Gastrocnemius medialis (tissue), 4 donors: ENCODE results near the gene GLYR1. TPM values are rescaled to one million over a fixed set of nuclear protein-coding genes. Genes with fewer than 3 reads are reported as not detected.

Source experiments
- ATAC-seq, 2 donors: fragments of 150-250 bp; one replicate each; pipeline ENCODE4 v1.9.1; 2016
- DNase-seq, 2 donors: peaks; one replicate each; pipeline ENCODE4 v3.0.0-alpha.2; 2019
- H3K27ac ChIP-seq, 4 donors: fragments of 200-600 bp; sonication (generic); 1 replicate in 1 of 4; 2 replicates in 3 of 4; pipeline ENCODE4 v1.5.1; 2016 to 2018; ENCODE audit warnings: mild to moderate bottlenecking in 2 of 4, moderate library complexity in 1 of 4
- H3K27me3 ChIP-seq, 3 donors: fragments of 200-600 bp; sonication (generic) in 2 of 3; 1 replicate in 1 of 3; 2 replicates in 2 of 3; pipeline versions ENCODE4 v1.5.1 to v1.6.0; 2016 to 2019; ENCODE audit warnings: mild to moderate bottlenecking in 1 of 3, moderate library complexity in 1 of 3
- H3K36me3 ChIP-seq, 2 donors: fragments of 200-600 bp; sonication (generic) in 1 of 2; one replicate each; pipeline ENCODE4 v1.5.1; 2017 to 2018
- H3K4me1 ChIP-seq, 2 donors: fragments of 200-600 bp; sonication (generic) in 1 of 2; one replicate each; pipeline ENCODE4 v1.5.1; 2016 to 2017; ENCODE audit warnings: mild to moderate bottlenecking in 2 of 2
- H3K4me3 ChIP-seq, 4 donors: fragments of 200-600 bp; sonication (generic) in 3 of 4; 1 replicate in 1 of 4; 2 replicates in 3 of 4; pipeline ENCODE4 v1.5.1; 2016 to 2019; ENCODE audit warnings: mild to moderate bottlenecking in 2 of 4
- H3K9me3 ChIP-seq, 3 donors: fragments of 200-600 bp; sonication (generic) in 2 of 3; 1 replicate in 1 of 3; 2 replicates in 2 of 3; pipeline ENCODE4 v1.5.1; 2016 to 2019
- POLR2A ChIP-seq, 2 donors: fragments of 450-650 bp; IDR thresholded peaks; one replicate each; pipeline ENCODE4 v1.6.1; 2017; ENCODE audit warnings: antibody characterized with exemption in 2 of 2, mild to moderate bottlenecking in 2 of 2, moderate library complexity in 2 of 2
- in situ Hi-C, 4 donors: fragments of 200-750 bp; cut with MboI; loops; one replicate each; pipeline versions ENCODE4 v1.15.0 to v1.8.0; 2017; ENCODE audit warnings: low sequenced_read_pairs in 4 of 4
- intact Hi-C: fragments of 100-400 bp; cut with DNase I; formaldehyde crosslinking; loops from one replicate; pipeline ENCODE4 v1.15.1; 2023; ENCODE audit warnings: low total_unique reads
- total RNA-seq, 4 donors: library from RNA; depleted of rRNA; stranded (reverse); fragments of >200 nt; gene quantifications; one replicate each; pipeline versions ENCODE4 v1.1.0 to v1.2.3, GENCODE V29; 2016
- TF ChIP-seq, protein P1 (sequence below), 5 experiments: fragments of 450-650 bp in 3 of 5; fragments of 200-600 bp in 2 of 5; sonication (generic) in 2 of 5; IDR thresholded peaks in 4 of 5; conservative IDR thresholded peaks in 1 of 5; 1 replicate in 4 of 5; 2 replicates in 1 of 5; pipeline ENCODE4 v1.5.1; 2016 to 2019; ENCODE audit warnings: antibody characterized with exemption in 5 of 5, mild to moderate bottlenecking in 3 of 5, moderate library complexity in 3 of 5

GLYR1 gene
- total RNA-seq, 4 donors from 2014 or later = 39.4 to 56.7 (median 53.0) TPM

GRCh38 chr16:4860727-4861342, 13.7 kb upstream of the GLYR1 start:
- H3K27ac ChIP-seq = no peak overlapping the region
- ATAC-seq (no peak), DNase-seq (no peak)
- no peaks in the 10 kb centered on the region for H3K27me3 ChIP-seq
- in situ Hi-C loops = no loop called here
- no peak for TF ChIP-seq POLR2A (IDR thresholded peaks at IDR 0.05)
- TF ChIP-seq, protein P1, sequence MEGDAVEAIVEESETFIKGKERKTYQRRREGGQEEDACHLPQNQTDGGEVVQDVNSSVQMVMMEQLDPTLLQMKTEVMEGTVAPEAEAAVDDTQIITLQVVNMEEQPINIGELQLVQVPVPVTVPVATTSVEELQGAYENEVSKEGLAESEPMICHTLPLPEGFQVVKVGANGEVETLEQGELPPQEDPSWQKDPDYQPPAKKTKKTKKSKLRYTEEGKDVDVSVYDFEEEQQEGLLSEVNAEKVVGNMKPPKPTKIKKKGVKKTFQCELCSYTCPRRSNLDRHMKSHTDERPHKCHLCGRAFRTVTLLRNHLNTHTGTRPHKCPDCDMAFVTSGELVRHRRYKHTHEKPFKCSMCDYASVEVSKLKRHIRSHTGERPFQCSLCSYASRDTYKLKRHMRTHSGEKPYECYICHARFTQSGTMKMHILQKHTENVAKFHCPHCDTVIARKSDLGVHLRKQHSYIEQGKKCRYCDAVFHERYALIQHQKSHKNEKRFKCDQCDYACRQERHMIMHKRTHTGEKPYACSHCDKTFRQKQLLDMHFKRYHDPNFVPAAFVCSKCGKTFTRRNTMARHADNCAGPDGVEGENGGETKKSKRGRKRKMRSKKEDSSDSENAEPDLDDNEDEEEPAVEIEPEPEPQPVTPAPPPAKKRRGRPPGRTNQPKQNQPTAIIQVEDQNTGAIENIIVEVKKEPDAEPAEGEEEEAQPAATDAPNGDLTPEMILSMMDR (IDR thresholded peaks at IDR 0.05 in 4 of 5, conservative IDR thresholded peaks at IDR 0.05 in 1 of 5) = no peak
- peaks cover 0 to 62% of the 10 kb centered on the region in 2 donors for H3K36me3 ChIP-seq
- intact Hi-C loops = no loop called here
- H3K4me3 ChIP-seq = no peak overlapping the region
- no peaks in the 10 kb centered on the region for H3K9me3 ChIP-seq
- peaks cover 25 to 29% of the 10 kb centered on the region in 2 donors for H3K4me1 ChIP-seq

DNA sequence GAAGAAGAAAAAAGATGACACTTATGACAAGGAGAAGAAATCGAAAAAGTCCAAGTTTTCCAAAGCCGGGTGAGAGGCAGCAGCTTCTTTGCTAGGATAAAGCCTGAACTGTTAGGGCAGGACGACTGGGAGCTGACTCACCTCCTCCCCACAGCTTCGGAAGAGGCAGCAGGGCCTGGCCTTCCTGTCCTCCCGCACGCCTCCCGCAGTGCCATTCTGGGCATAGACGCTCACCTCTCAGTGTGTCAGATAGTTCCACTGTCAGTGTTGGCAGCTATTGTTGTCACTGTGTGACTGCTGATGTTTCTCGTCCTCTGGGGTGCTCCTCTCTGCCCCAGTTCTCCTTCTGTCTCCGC, 12.8 kb upstream of the GLYR1 start:
- peaks cover 25 to 29% of the 10 kb centered on the region in 2 donors for H3K4me1 ChIP-seq
- TF ChIP-seq POLR2A (IDR thresholded peaks at IDR 0.05) = no peak
- TF ChIP-seq, protein P1 (IDR thresholded peaks at IDR 0.05 in 4 of 5, conservative IDR thresholded peaks at IDR 0.05 in 1 of 5) = no peak
- DNase-seq (no peak), ATAC-seq (no peak)
- H3K27ac ChIP-seq = no peak overlapping the region
- in situ Hi-C loops (no loop called here), intact Hi-C loops (no loop called here)
- no peaks in the 10 kb centered on the region for H3K9me3 ChIP-seq
- H3K4me3 ChIP-seq = no peak overlapping the region
- H3K27me3 ChIP-seq = no peaks in the 10 kb centered on the region
- H3K36me3 ChIP-seq = peaks cover 0 to 71% of the 10 kb centered on the region in 2 donors

DNA sequence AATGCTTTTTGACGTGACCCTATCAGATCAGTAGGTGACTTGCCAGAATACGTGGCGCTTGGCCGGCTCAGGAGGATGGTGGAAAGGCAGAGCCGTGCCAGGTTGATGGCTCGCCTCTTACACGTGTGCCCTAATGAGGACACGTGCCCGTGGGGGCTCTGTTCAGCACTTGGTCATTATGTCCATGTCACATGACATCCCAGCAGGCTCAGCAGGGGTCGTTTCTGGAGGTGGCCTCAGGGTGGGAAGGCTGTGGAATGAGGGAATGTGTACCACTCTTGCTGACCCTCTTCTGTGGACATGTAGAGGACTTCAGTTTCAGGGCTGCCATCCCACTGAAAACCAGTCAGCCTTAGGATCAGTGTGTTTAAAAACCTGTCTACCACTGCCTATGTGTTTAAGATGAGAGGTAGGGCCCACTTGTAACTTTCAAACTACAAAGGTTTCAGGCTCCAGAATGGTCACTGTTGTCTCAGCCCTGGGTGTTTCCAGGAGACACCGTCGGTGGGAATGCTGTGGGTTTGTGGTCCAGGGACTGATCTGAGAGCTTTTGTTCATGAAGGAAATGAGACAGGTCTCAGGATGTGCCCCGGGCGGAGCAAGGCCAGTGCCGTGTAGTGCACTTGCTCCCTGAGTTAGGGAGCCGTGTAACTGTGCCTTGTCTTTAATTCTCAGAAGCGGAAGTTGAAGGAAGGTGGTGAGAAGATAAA, 12.3 kb upstream of the GLYR1 start:
- ATAC-seq = no peak
- in situ Hi-C loops (no loop called here), intact Hi-C loops (no loop called here)
- no peaks in the 10 kb centered on the region for H3K27me3 ChIP-seq
- no peak overlapping the region for H3K4me3 ChIP-seq
- H3K9me3 ChIP-seq = no peaks in the 10 kb centered on the region
- peaks cover 24 to 25% of the 10 kb centered on the region in 2 donors for H3K4me1 ChIP-seq
- H3K27ac ChIP-seq = no peak overlapping the region
- no peak for DNase-seq
- TF ChIP-seq POLR2A (IDR thresholded peaks at IDR 0.05) = no peak
- TF ChIP-seq, protein P1 (IDR thresholded peaks at IDR 0.05 in 4 of 5, conservative IDR thresholded peaks at IDR 0.05 in 1 of 5) = no peak
- peaks cover 0 to 75% of the 10 kb centered on the region in 2 donors for H3K36me3 ChIP-seq

DNA sequence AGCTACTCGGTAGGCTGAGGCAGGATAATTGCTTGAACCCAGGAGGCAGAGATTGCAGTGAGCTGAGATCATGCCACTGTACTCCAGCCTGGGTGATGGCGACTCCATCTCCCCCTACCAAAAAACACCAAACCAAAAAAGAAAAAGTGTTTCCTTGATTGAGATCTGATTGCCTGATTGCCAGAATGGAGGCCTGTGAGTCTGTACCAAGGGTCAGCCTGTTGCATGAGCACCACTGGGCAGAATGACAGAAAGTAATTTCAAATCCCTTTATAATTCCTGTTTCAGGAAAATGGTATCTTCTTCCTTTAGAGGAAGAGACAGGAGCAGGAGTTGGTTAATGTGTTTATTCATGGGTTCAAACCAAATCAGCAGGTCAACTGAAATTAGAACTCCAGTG, 8.7 kb upstream of the GLYR1 start:
- in situ Hi-C loops (no loop called here), intact Hi-C loops (no loop called here)
- no peak for DNase-seq
- TF ChIP-seq, protein P1 (IDR thresholded peaks at IDR 0.05 in 4 of 5, conservative IDR thresholded peaks at IDR 0.05 in 1 of 5) = no peak
- TF ChIP-seq POLR2A (IDR thresholded peaks at IDR 0.05) = no peak
- no peak for ATAC-seq
- Histone ChIP-seq H3K27ac (no peak overlapping the region), H3K27me3 (no peaks in the 10 kb centered on the region), H3K4me3 (no peak overlapping the region), H3K4me1 (peaks cover 16 to 21% of the 10 kb centered on the region in 2 donors), H3K36me3 (peaks cover 0 to 75% of the 10 kb centered on the region in 2 donors), H3K9me3 (no peaks in the 10 kb centered on the region)
